T-helper 1 cell treated with Interleukin-12 subunit alpha and Interleukin-12 subunit beta and Interleukin-4 antibody, amounts not matched to agents 30 μg/mL and 1 μg/mL, for 36 hours (primary cell): ENCODE measurements around the gene APOLD1.
"Not testable (repeated sequence)": the region's sequence is repeated elsewhere in the genome, so short reads cannot be mapped to it uniquely, and the experiment has no call there.

Source experiments
- H3K27ac Mint-ChIP-seq: one replicate; pipeline ENCODE4 v1.8.0; 2021; ENCODE audit warnings: mild to moderate bottlenecking, mixed read lengths
- H3K27me3 Mint-ChIP-seq: one replicate; pipeline ENCODE4 v1.8.0; 2021; ENCODE audit warnings: low read depth, mixed read lengths
- H3K36me3 Mint-ChIP-seq: one replicate; pipeline ENCODE4 v1.8.0; 2021; ENCODE audit warnings: low read depth, mixed read lengths
- H3K4me1 Mint-ChIP-seq: one replicate; pipeline ENCODE4 v1.8.0; 2021; ENCODE audit warnings: low read depth, mixed read lengths
- H3K4me3 Mint-ChIP-seq: one replicate; pipeline ENCODE4 v1.8.0; 2021; ENCODE audit warnings: mild to moderate bottlenecking, moderate library complexity, mixed read lengths
- H3K9me3 Mint-ChIP-seq: one replicate; pipeline ENCODE4 v1.8.0; 2021; ENCODE audit warnings: mixed read lengths

The APOLD1 gene

GRCh38 chr12:12796171-12796570 is 10.7 kb downstream of the APOLD1 start:
- H3K4me1 Mint-ChIP-seq, result peaks cover 5% of the 10 kb centered on the region
- no peak overlapping the region for H3K27ac Mint-ChIP-seq
- H3K9me3 Mint-ChIP-seq, result no peaks in the 10 kb centered on the region
- H3K27me3 Mint-ChIP-seq, result no peaks in the 10 kb centered on the region
- H3K36me3 Mint-ChIP-seq, result peaks cover 7% of the 10 kb centered on the region
- no peak overlapping the region for H3K4me3 Mint-ChIP-seq

GRCh38 chr12:12796928-12797793 is 11.7 kb downstream of the APOLD1 start:
- Mint-ChIP-seq H3K4me3 (no peak overlapping the region), H3K4me1 (peaks cover 6% of the 10 kb centered on the region), H3K27me3 (no peaks in the 10 kb centered on the region), H3K36me3 (peaks cover 10% of the 10 kb centered on the region), H3K9me3 (no peaks in the 10 kb centered on the region), H3K27ac (peak overlapping the region; percentile 10)

GRCh38 chr12:12797794-12798152 is 12.3 kb downstream of the APOLD1 start:
- H3K36me3 Mint-ChIP-seq, result peaks cover 10% of the 10 kb centered on the region
- no peaks in the 10 kb centered on the region for H3K9me3 Mint-ChIP-seq
- H3K27ac Mint-ChIP-seq, result no peak overlapping the region
- no peaks in the 10 kb centered on the region for H3K27me3 Mint-ChIP-seq
- H3K4me1 Mint-ChIP-seq, result peaks cover 10% of the 10 kb centered on the region
- H3K4me3 Mint-ChIP-seq, result no peak overlapping the region

- H3K27ac Mint-ChIP-seq, result no peak overlapping the region
- H3K9me3 Mint-ChIP-seq, result no peaks in the 10 kb centered on the region
- H3K4me3 Mint-ChIP-seq, result no peak overlapping the region
- H3K27me3 Mint-ChIP-seq, result no peaks in the 10 kb centered on the region
- H3K4me1 Mint-ChIP-seq, result peaks cover 16% of the 10 kb centered on the region
- H3K36me3 Mint-ChIP-seq, result peaks cover 11% of the 10 kb centered on the region
Measured at GRCh38 chr12:12798480-12798879, 13.0 kb downstream of the APOLD1 start.

GRCh38 chr12:12799163-12799920 is 13.9 kb downstream of the APOLD1 start:
- Mint-ChIP-seq H3K27ac (no peak overlapping the region), H3K9me3 (no peaks in the 10 kb centered on the region), H3K4me1 (peaks cover 20% of the 10 kb centered on the region), H3K4me3 (no peak overlapping the region), H3K27me3 (no peaks in the 10 kb centered on the region), H3K36me3 (peaks cover 11% of the 10 kb centered on the region)

- peaks cover 11% of the 10 kb centered on the region for H3K36me3 Mint-ChIP-seq
- no peaks in the 10 kb centered on the region for H3K9me3 Mint-ChIP-seq
- no peak overlapping the region for H3K4me3 Mint-ChIP-seq
- no peaks in the 10 kb centered on the region for H3K27me3 Mint-ChIP-seq
- no peak overlapping the region for H3K27ac Mint-ChIP-seq
- peaks cover 26% of the 10 kb centered on the region for H3K4me1 Mint-ChIP-seq
Measured at GRCh38 chr12:12800406-12801180, 15.1 kb downstream of the APOLD1 start.

GRCh38 chr12:12801656-12802055 is 16.2 kb downstream of the APOLD1 start:
- Mint-ChIP-seq H3K36me3 (peaks cover 11% of the 10 kb centered on the region), H3K4me1 (peaks cover 30% of the 10 kb centered on the region)
- H3K9me3 Mint-ChIP-seq, H3K27me3 Mint-ChIP-seq, H3K4me3 Mint-ChIP-seq, H3K27ac Mint-ChIP-seq: not testable (repeated sequence)

GRCh38 chr12:12803186-12803585 is 17.7 kb downstream of the APOLD1 start:
- H3K4me1 Mint-ChIP-seq, result peaks cover 38% of the 10 kb centered on the region
- no peaks in the 10 kb centered on the region for H3K9me3 Mint-ChIP-seq
- H3K4me3 Mint-ChIP-seq, result peak overlapping the region; percentile 67
- H3K27me3 Mint-ChIP-seq, result no peaks in the 10 kb centered on the region
- peaks cover 9% of the 10 kb centered on the region for H3K36me3 Mint-ChIP-seq
- H3K27ac Mint-ChIP-seq, result peak overlapping the region; percentile 73

GRCh38 chr12:12804011-12804410 is 18.6 kb downstream of the APOLD1 start:
- peaks cover 9% of the 10 kb centered on the region for H3K36me3 Mint-ChIP-seq
- H3K4me3 Mint-ChIP-seq, result no peak overlapping the region
- H3K9me3 Mint-ChIP-seq, result no peaks in the 10 kb centered on the region
- H3K27me3 Mint-ChIP-seq, result no peaks in the 10 kb centered on the region
- H3K27ac Mint-ChIP-seq, result peak overlapping the region; percentile 9
- peaks cover 44% of the 10 kb centered on the region for H3K4me1 Mint-ChIP-seq

GRCh38 chr12:12804432-12804886 is 19.0 kb downstream of the APOLD1 start:
- peaks cover 49% of the 10 kb centered on the region for H3K4me1 Mint-ChIP-seq
- H3K9me3 Mint-ChIP-seq, result no peaks in the 10 kb centered on the region
- H3K4me3 Mint-ChIP-seq, result no peak overlapping the region
- peaks cover 9% of the 10 kb centered on the region for H3K36me3 Mint-ChIP-seq
- peak overlapping the region; percentile 9 for H3K27ac Mint-ChIP-seq
- H3K27me3 Mint-ChIP-seq, result no peaks in the 10 kb centered on the region

- Mint-ChIP-seq H3K4me3 (no peak overlapping the region), H3K9me3 (no peaks in the 10 kb centered on the region), H3K27ac (peak overlapping the region; percentile 74), H3K27me3 (no peaks in the 10 kb centered on the region), H3K4me1 (peaks cover 54% of the 10 kb centered on the region), H3K36me3 (peaks cover 4% of the 10 kb centered on the region)
Measured at GRCh38 chr12:12806784-12807516, 21.5 kb downstream of the APOLD1 start.

- H3K36me3 Mint-ChIP-seq, H3K27me3 Mint-ChIP-seq, H3K4me3 Mint-ChIP-seq, H3K9me3 Mint-ChIP-seq: not testable (repeated sequence)
- H3K27ac Mint-ChIP-seq, result peak overlapping the region; percentile 74
- peaks cover 50% of the 10 kb centered on the region for H3K4me1 Mint-ChIP-seq
Measured at GRCh38 chr12:12807517-12807903, 22.1 kb downstream of the APOLD1 start.

GRCh38 chr12:12807970-12808702 is 22.7 kb downstream of the APOLD1 start:
- H3K9me3 Mint-ChIP-seq, result no peaks in the 10 kb centered on the region
- H3K27ac Mint-ChIP-seq, result peak overlapping the region; percentile 99
- H3K4me3 Mint-ChIP-seq, result peak overlapping the region; percentile 75
- no peaks in the 10 kb centered on the region for H3K27me3 Mint-ChIP-seq
- peaks cover 5% of the 10 kb centered on the region for H3K36me3 Mint-ChIP-seq
- peaks cover 52% of the 10 kb centered on the region for H3K4me1 Mint-ChIP-seq
